Liver (tissue), 9 donors: ENCODE measurements around the gene MPDZ. TPM values are rescaled to one million over a fixed set of nuclear protein-coding genes. Genes with fewer than 3 reads are reported as not detected.

Source experiments
- DNase-seq: peaks from one replicate; pipeline ENCODE4 v3.0.0-alpha.2; 2017; ENCODE audit warnings: low spot score
- H3K27ac ChIP-seq, 2 donors: one replicate each; pipeline ENCODE4 v1.7.0; 2013; ENCODE audit warnings: inconsistent platforms in 2 of 2, low read length in 2 of 2, control low read depth in 1 of 2, low read depth in 1 of 2, mild to moderate bottlenecking in 1 of 2
- H3K27me3 ChIP-seq, 4 donors: one replicate each; pipeline versions ENCODE4 v1.6.1 to v1.7.0; 2013; ENCODE audit warnings: low read length in 3 of 4, inconsistent platforms in 1 of 4, mild to moderate bottlenecking in 1 of 4, moderate library complexity in 1 of 4; ENCODE audit not compliant: control insufficient read depth in 4 of 4, insufficient read depth in 4 of 4
- H3K36me3 ChIP-seq, 4 donors: one replicate each; pipeline versions ENCODE4 v1.6.1 to v1.7.0; 2013; ENCODE audit warnings: low read length in 3 of 4, mild to moderate bottlenecking in 3 of 4, low read depth in 1 of 4, moderate library complexity in 1 of 4; ENCODE audit not compliant: control insufficient read depth in 4 of 4, insufficient read depth in 3 of 4
- H3K4me1 ChIP-seq, 4 donors: one replicate each; pipeline versions ENCODE4 v1.6.1 to v1.7.0; 2013; ENCODE audit warnings: low read length in 3 of 4, mild to moderate bottlenecking in 3 of 4, moderate library complexity in 1 of 4; ENCODE audit not compliant: control insufficient read depth in 4 of 4, insufficient read depth in 4 of 4
- H3K4me3 ChIP-seq, 3 donors: one replicate each; pipeline versions ENCODE4 v1.6.1 to v1.7.0; 2013; ENCODE audit warnings: low read length in 3 of 3, control low read depth in 1 of 3, low read depth in 1 of 3, mild to moderate bottlenecking in 1 of 3
- H3K9ac ChIP-seq, 2 donors: one replicate each; pipeline ENCODE4 v1.7.0; 2013; ENCODE audit warnings: low read length in 2 of 2, mild to moderate bottlenecking in 2 of 2, moderate library complexity in 2 of 2, control low read depth in 1 of 2, low read depth in 1 of 2
- H3K9me3 ChIP-seq, 4 donors: one replicate each; pipeline versions ENCODE4 v1.6.1 to v1.7.0; 2013; ENCODE audit warnings: low read length in 3 of 4; ENCODE audit not compliant: control insufficient read depth in 4 of 4
- ATF3 ChIP-seq: IDR thresholded peaks from 2 replicates; pipeline ENCODE4 v1.6.1; 2016; ENCODE audit warnings: antibody characterized with exemption
- CTCF ChIP-seq: fragments of 150-350 bp; IDR thresholded peaks from 2 replicates; pipeline ENCODE4 v1.5.1; 2017; ENCODE audit warnings: improper control_type of control experiment, low read depth, low read length; ENCODE audit not compliant: missing input control
- EGR1 ChIP-seq, 2 donors: IDR thresholded peaks; 2 replicates each; pipeline ENCODE4 v1.6.1; 2016 to 2018; ENCODE audit warnings: antibody characterized with exemption in 2 of 2, low read depth in 2 of 2
- FOXA1 ChIP-seq: IDR thresholded peaks from 2 replicates; pipeline ENCODE4 v1.6.1; 2016; ENCODE audit warnings: antibody characterized with exemption
- FOXA2 ChIP-seq: IDR thresholded peaks from 2 replicates; pipeline ENCODE4 v1.6.1; 2016; ENCODE audit warnings: antibody characterized with exemption
- GABPA ChIP-seq, 2 donors: IDR thresholded peaks in 1 of 2; conservative IDR thresholded peaks in 1 of 2; 2 replicates each; pipeline ENCODE4 v1.6.1; 2016; ENCODE audit warnings: antibody characterized with exemption in 2 of 2, mild to moderate bottlenecking in 1 of 2, moderate library complexity in 1 of 2
- HNF4A ChIP-seq, 2 donors: conservative IDR thresholded peaks; 2 replicates each; pipeline ENCODE4 v1.6.1; 2016; ENCODE audit warnings: antibody characterized with exemption in 2 of 2, mild to moderate bottlenecking in 2 of 2
- HNF4G ChIP-seq: IDR thresholded peaks from 2 replicates; pipeline ENCODE4 v1.6.1; 2016; ENCODE audit warnings: antibody characterized with exemption
- JUND ChIP-seq, 2 donors: IDR thresholded peaks; 2 replicates each; pipeline ENCODE4 v1.6.1; 2016; ENCODE audit warnings: antibody characterized with exemption in 2 of 2
- MAX ChIP-seq: IDR thresholded peaks from 2 replicates; pipeline ENCODE4 v1.6.1; 2016; ENCODE audit warnings: antibody characterized with exemption
- NR2F2 ChIP-seq: IDR thresholded peaks from 2 replicates; pipeline ENCODE4 v1.6.1; 2016; ENCODE audit warnings: antibody characterized with exemption
- RAD21 ChIP-seq, 2 donors: IDR thresholded peaks; 2 replicates each; pipeline ENCODE4 v1.6.1; 2016; ENCODE audit warnings: antibody characterized with exemption in 2 of 2, mild to moderate bottlenecking in 2 of 2
- REST ChIP-seq: IDR thresholded peaks from 2 replicates; pipeline ENCODE4 v1.6.1; 2016; ENCODE audit warnings: antibody characterized with exemption, mild to moderate bottlenecking
- RXRA ChIP-seq, 2 donors: IDR thresholded peaks; 2 replicates each; pipeline ENCODE4 v1.6.1; 2017 to 2018; ENCODE audit warnings: antibody characterized with exemption in 2 of 2, mild to moderate bottlenecking in 1 of 2
- SP1 ChIP-seq: IDR thresholded peaks from 2 replicates; pipeline ENCODE4 v1.6.1; 2018; ENCODE audit warnings: antibody characterized with exemption, mild to moderate bottlenecking
- TAF1 ChIP-seq: conservative IDR thresholded peaks from 2 replicates; pipeline ENCODE4 v1.6.1; 2016; ENCODE audit warnings: antibody characterized with exemption, mild to moderate bottlenecking
- YY1 ChIP-seq: IDR thresholded peaks from 2 replicates; pipeline ENCODE4 v1.6.1; 2016; ENCODE audit warnings: antibody characterized with exemption, mild to moderate bottlenecking
- ZBTB33 ChIP-seq: IDR thresholded peaks from 2 replicates; pipeline ENCODE4 v1.6.1; 2016; ENCODE audit warnings: antibody characterized with exemption
- WGBS: extraction: QIAGEN DNeasy Blood & Tissue Kit; methylation state at CpG from one replicate; pipeline ENCODE4 v1.1.7; 2013; 5-methylcytosine and 5-hydroxymethylcytosine counted together
- polyA plus RNA-seq, 2 donors: library from polyadenylated mRNA; stranded (reverse) in 1 of 2; unstranded in 1 of 2; fragments of 200-250 nt in 1 of 2; fragments of >200 nt in 1 of 2; fragmentation: Nextera tagmentation in 1 of 2; extraction: Ambion mirVana in 1 of 2; gene quantifications; one replicate each; pipeline versions ENCODE4 v1.2.1 to v1.2.3, GENCODE V29; 2013 to 2015
- total RNA-seq, 2 donors: library from RNA; depleted of rRNA; stranded (reverse); fragments of >200 nt; gene quantifications; one replicate each; pipeline ENCODE4 v1.2.3, GENCODE V29; 2014
- donor health status: healthy.
- donor health status: healthy.
- donor health status: healthy.
- donor health status: healthy.
- donor health status: healthy.

The MPDZ gene
- total and polyA plus RNA-seq, 4 donors: 20.3 to 71.2 (median 30.2) TPM

- 91% methylated on average over 1 of the region's 1 CpG for WGBS
- H3K9ac ChIP-seq: no peak overlapping the region
- no peaks in the 10 kb centered on the region for H3K9me3 ChIP-seq
- H3K4me3 ChIP-seq: no peak overlapping the region
- H3K27ac ChIP-seq: no peak overlapping the region
- no peak for DNase-seq
- peaks cover 0 to 8% (median 6%) of the 10 kb centered on the region in 4 donors for H3K4me1 ChIP-seq
- H3K36me3 ChIP-seq: no peaks in the 10 kb centered on the region
- H3K27me3 ChIP-seq: no peaks in the 10 kb centered on the region
- TF ChIP-seq TAF1 (no peak), JUND (IDR thresholded peaks at IDR 0.05) (no peak), FOXA1 (no peak), YY1 (no peak), GABPA (IDR thresholded peaks at IDR 0.05 in 1 of 2, conservative IDR thresholded peaks at IDR 0.05 in 1 of 2) (no peak), SP1 (no peak), HNF4G (no peak)
These were observed 8.8 kb downstream of the MPDZ start for GRCh38 chr9:13270734-13271133.

- no peak overlapping the region for H3K27ac ChIP-seq
- 67% methylated on average over 6 of the region's 6 CpGs for WGBS
- H3K27me3 ChIP-seq: no peaks in the 10 kb centered on the region
- H3K4me3 ChIP-seq: no peak overlapping the region
- no peak overlapping the region for H3K9ac ChIP-seq
- DNase-seq: no peak
- H3K36me3 ChIP-seq: no peaks in the 10 kb centered on the region
- TF ChIP-seq CTCF: no peak
- no peak for TF ChIP-seq HNF4G
- no peak for TF ChIP-seq JUND (IDR thresholded peaks at IDR 0.05)
- TF ChIP-seq RAD21 (IDR thresholded peaks at IDR 0.05): no peak
- no peak for TF ChIP-seq REST
- TF ChIP-seq RXRA (IDR thresholded peaks at IDR 0.05): no peak
- no peak for TF ChIP-seq GABPA (IDR thresholded peaks at IDR 0.05 in 1 of 2, conservative IDR thresholded peaks at IDR 0.05 in 1 of 2)
- no peak for TF ChIP-seq ZBTB33
- TF ChIP-seq YY1: no peak
- no peak for TF ChIP-seq NR2F2
- TF ChIP-seq ATF3: no peak
- TF ChIP-seq EGR1 (IDR thresholded peaks at IDR 0.05; ENCODE audit: low read depth in 2 of 2): no peak
- TF ChIP-seq MAX: no peak
- TF ChIP-seq HNF4A (conservative IDR thresholded peaks at IDR 0.05): no peak
- no peak for TF ChIP-seq FOXA1
- TF ChIP-seq SP1: no peak
- TF ChIP-seq FOXA2: no peak
- H3K4me1 ChIP-seq: peaks cover 0 to 4% (median 3%) of the 10 kb centered on the region in 4 donors
- H3K9me3 ChIP-seq: no peaks in the 10 kb centered on the region
These were observed 9.7 kb downstream of the MPDZ start for GRCh38 chr9:13269589-13270452.
